Astrocyte of the spinal cord (primary cell): ENCODE results near the gene HPCAL1.

Source experiments
- DNase-seq: peaks from one replicate; pipeline ENCODE4 v3.0.0; 2011; ENCODE audit warnings: low read depth, low spot score
- H3K4me3 ChIP-seq: 2 replicates; pipeline ENCODE4 v1.5.1; 2011; ENCODE audit warnings: low read depth, mild to moderate bottlenecking, low read length, moderate library complexity
- in situ Hi-C: cut with HindIII; loops from 2 replicates; pipeline ENCODE4 v1.10.0; 2017; ENCODE audit warnings: low sequenced_read_pairs
- TF ChIP-seq, protein P1 (sequence below): IDR thresholded peaks from 2 replicates; pipeline ENCODE4 v1.5.1; 2012; ENCODE audit warnings: low read depth, mild to moderate bottlenecking, low read length, inconsistent platforms

The HPCAL1 gene

DNA sequence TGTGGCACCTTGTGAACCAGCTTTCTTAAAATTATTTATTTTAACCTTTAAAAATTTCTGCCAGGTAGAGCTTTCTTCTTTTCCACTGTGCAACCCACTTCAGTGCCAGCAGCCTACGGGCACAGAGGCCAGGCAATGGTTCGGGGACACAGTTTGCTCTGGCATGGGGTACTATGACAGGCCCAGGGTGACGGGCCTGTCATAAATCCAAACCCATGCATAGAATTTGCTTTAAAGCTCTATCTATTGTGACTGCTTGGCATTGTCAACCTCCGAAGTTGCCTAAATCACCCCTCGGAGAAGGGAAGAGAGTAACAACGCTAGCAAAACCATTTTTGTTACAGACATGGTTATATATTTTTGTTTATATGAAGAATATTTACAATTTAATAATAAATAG, 143.9 kb downstream of the HPCAL1 start:
- TF ChIP-seq, protein P1, sequence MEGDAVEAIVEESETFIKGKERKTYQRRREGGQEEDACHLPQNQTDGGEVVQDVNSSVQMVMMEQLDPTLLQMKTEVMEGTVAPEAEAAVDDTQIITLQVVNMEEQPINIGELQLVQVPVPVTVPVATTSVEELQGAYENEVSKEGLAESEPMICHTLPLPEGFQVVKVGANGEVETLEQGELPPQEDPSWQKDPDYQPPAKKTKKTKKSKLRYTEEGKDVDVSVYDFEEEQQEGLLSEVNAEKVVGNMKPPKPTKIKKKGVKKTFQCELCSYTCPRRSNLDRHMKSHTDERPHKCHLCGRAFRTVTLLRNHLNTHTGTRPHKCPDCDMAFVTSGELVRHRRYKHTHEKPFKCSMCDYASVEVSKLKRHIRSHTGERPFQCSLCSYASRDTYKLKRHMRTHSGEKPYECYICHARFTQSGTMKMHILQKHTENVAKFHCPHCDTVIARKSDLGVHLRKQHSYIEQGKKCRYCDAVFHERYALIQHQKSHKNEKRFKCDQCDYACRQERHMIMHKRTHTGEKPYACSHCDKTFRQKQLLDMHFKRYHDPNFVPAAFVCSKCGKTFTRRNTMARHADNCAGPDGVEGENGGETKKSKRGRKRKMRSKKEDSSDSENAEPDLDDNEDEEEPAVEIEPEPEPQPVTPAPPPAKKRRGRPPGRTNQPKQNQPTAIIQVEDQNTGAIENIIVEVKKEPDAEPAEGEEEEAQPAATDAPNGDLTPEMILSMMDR = no peak
- peak overlapping the region; percentile 70 for H3K4me3 ChIP-seq
- DNase-seq = no peak
- in situ Hi-C loops = no loop called here

DNA sequence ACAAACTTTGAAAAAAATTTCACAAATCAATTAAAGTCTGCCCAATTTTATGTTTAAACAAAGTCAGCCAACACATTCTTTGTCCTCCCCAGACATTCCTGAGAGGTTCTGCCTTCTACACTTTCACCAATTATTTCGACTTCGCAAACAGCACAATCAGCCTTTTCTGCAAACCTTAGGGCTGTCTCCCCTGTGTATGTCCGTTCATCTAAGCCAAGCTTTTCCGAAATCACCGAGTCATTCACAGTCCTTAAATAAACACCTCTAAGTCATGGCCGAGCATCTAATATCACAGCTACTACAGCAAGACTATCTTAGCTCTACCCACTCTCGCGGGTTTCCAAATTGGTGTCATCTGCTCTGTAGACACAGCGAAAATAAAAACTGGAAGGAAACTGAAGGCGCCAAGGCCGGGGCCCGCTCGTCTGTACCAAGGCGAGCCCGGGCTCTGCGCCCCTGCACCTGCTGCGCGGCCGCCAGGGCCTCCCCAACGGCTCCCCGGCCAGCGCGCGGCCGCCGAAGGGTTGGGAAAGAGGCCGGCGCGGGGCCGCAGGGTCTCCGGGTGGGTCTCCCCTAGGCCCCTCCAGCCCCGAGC, 144.7 kb downstream of the HPCAL1 start:
- DNase-seq = peak; percentile 44
- H3K4me3 ChIP-seq = peak overlapping the region; percentile 70

DNA sequence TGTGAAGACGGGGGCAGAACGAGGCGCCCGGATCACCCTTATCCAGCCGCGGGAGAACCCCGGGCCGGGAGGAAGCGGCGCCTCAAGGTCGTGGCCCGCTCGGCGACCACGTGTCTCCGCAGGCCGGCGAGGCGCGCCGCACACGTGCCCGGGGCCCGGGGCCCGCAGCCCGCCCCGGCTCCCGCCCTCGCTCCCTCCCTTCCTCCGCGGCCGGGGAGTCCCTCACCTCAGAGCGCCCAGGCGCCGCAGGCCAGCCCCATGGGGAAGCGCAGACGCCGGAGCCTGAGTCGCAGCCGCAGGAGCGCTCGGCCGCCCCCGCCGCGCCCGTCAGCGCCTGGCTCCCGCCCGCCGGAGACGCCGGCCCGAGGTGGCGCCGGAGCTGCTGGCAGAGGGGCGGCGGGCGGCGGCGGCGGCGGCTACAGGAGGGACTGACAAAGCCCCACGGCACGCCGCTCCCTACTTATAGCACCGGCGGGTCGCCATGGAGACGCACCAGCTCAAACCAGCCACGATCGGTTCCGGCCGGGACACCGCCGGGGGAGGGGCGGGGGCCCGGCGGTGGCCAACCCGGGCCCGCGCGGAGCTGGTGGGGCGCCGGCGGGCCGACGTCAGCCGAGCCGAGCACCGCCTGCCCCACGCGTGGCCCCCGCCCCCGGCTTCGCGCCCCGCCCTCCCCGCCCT, 145.3 kb downstream of the HPCAL1 start, which contains the start of gene ODC1:
Gene ODC1, minus strand, starts transcription at position 433 of the 681 bp plus-strand sequence. CDS start 3,295 bp downstream, outside the sequence.
- TF ChIP-seq, protein P1 = no peak
- peak within 1 kb of the TSS; percentile 70 for H3K4me3 ChIP-seq
- peak; percentile 93 for DNase-seq
- in situ Hi-C loops = no loop called here

More for the DNA sequence above, 144.7 kb downstream of the HPCAL1 start:
- in situ Hi-C loops = no loop called here
- TF ChIP-seq, protein P1 = no peak

DNA sequence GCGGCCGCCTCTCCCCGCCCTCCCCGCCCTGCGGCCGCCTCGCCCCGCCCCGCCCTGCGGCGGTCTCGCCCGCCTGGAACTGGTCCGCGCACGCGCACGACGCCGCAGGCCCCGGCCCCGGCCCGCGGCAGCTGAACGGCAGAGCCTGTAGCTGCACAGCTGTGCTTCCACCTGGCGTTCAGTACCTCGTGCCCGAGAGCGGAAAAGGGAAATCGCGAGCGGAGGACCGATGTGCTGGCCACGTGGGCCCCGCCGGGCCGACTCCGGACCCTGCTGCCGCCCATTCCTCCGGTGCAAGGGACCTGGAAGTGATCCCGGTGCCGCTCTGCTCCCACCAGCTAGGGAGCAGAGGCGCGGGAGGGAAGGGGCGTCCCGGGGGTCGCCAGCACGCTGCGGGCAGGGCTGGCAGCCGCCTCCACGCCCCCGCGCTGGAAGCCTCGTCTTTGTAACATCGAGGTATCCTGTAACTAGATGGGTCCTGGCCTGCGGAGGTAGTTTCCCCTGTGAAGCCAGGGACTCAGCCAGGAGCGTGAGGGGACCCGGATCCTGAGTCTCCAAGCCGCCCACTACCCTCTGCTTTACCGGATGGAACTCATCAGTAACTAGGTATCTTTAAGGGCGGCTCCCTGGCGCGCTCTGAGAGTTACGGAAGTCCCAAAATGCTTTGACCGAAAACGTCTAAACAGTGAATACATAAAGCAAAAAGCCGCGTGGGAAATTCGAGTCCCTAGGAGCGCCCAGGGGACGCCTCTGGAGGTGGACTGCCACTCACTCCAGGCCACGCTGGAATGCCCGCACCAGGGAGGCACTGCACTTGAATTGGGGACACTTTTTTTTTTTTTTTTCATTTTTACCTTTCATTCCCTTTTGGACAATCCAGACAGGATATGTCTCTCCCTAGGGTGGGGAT, 146.1 kb downstream of the HPCAL1 start:
- DNase-seq = peak; percentile 85
- H3K4me3 ChIP-seq = peak overlapping the region; percentile 52
- TF ChIP-seq, protein P1 = peak; percentile 24
- in situ Hi-C loops = no loop called here

DNA sequence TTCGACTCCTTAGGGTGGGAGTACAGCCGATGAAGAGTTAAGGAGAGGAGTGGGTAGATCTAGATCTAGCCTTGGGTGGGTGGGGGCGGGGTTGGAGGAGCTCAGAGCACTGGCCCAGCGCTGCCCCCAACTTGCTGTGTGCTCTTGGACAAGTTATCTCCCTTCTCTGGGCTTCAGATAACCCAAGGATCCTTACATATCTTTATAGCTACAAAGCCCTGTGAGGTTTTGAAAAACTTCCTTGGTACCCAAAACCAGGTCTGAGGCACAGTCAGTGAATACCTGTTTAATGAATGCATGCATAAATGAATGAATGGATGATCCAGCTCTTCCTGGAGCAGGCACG, 146.8 kb downstream of the HPCAL1 start:
- peak overlapping the region; percentile 52 for H3K4me3 ChIP-seq
- no peak for DNase-seq
- TF ChIP-seq, protein P1 = no peak
- in situ Hi-C loops = no loop called here

DNA sequence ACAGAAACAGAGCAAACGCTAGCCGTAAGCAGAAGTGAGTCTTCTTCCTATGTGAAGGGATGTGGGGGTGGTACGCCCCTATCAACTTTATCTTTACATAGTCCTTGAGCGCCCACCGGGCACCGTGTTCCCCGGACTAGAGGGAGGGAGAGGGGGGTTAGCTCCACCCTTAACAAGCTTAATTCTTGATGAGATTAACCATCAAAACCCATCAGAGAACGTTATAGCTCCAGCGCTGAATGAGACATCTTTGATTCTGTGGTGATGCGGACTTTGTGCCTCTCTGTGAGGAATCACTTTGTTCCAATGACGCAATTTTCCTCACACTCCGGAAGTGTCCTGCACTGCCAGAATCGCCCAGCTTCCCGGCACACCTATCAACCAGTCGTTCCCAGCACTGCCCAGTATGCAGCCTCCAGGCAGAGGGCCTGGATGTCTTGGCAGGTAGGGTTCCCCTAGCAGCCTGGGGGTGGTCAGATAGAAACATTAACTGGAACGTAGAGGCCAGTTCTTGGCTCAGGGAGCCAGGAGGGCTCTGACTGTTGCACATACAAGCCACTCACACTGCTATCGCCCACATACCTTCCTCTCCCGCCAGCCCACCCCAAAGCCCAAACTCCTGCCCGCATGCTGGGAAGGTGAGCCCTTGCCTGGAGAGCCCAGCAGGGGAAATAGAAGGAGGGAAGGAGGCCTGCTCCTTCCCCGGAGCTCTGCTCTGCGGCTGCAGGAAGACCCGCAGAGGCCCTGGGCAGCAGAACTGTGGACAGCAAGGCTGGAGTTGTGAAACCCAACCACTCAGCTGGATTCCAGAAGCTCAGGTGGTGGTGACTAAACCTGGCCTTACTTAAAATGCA, 147.4 kb downstream of the HPCAL1 start:
- no peak overlapping the region for H3K4me3 ChIP-seq
- in situ Hi-C loops = no loop called here
- DNase-seq = no peak
- TF ChIP-seq, protein P1 = no peak
